PC-3 (cell line): Measurements from ENCODE around the gene GRB14. TPM values are rescaled to one million over a fixed set of nuclear protein-coding genes. Genes with fewer than 3 reads are reported as not detected.
"Not testable (repeated sequence)": the region's sequence is repeated elsewhere in the genome, so short reads cannot be mapped to it uniquely, and the experiment has no call there.

Source experiments
- ATAC-seq: fragments of 200-7000 bp; cut with Tn5 transposase; 2 replicates; pipeline ENCODE4 v1.9.1; 2020; ENCODE audit warnings: mild to moderate bottlenecking, moderate library complexity
- BruUV-seq: library from RNA; stranded (reverse); fragments of 400-500 nt; replicated peaks from 2 replicates; lab custom pipeline; 2021; lab: Mats Ljungman, UMichigan
- CTCF ChIA-PET: fragments of 300-600 bp; sonication (Branson Sonifier 250); formaldehyde crosslinking; loops from one replicate; lab custom pipeline; 2022; ENCODE audit warnings: antibody characterized with exemption; lab: Charles Lee
- POLR2A ChIA-PET: fragments of 300-600 bp; sonication (Branson Sonifier 250); formaldehyde crosslinking; loops from one replicate; lab custom pipeline; 2022; ENCODE audit warnings: antibody characterized with exemption; ENCODE audit not compliant: unreplicated experiment; lab: Charles Lee
- DNase-seq: peaks from one replicate; pipeline ENCODE4 v3.0.0-alpha.2; 2015
- H2AFZ ChIP-seq: fragments of 300-600 bp; sonication (generic); 2 replicates; pipeline ENCODE4 v1.6.0; 2016; ENCODE audit warnings: antibody characterized with exemption, low read length
- H3F3A ChIP-seq: fragments of 300-600 bp; sonication (generic); one replicate; pipeline ENCODE4 v1.6.0; 2017; ENCODE audit warnings: antibody characterized with exemption, low read length, control low read depth, mild to moderate bottlenecking; ENCODE audit not compliant: unreplicated experiment
- H3K27ac ChIP-seq: fragments of 300-600 bp; sonication (generic); 2 replicates; pipeline ENCODE4 v1.5.1; 2016; ENCODE audit warnings: mild to moderate bottlenecking, low read length
- H3K27me3 ChIP-seq: fragments of 300-600 bp; sonication (generic); 2 replicates; pipeline ENCODE4 v1.6.1; 2016; ENCODE audit warnings: low read length, mixed read lengths
- H3K36me3 ChIP-seq: fragments of 300-600 bp; sonication (generic); 2 replicates; pipeline ENCODE4 v1.6.1; 2016; ENCODE audit warnings: low read depth, mixed run types, low read length, mixed read lengths
- H3K4me1 ChIP-seq: fragments of 300-600 bp; sonication (generic); 2 replicates; pipeline ENCODE4 v1.5.1; 2016; ENCODE audit warnings: low read length; ENCODE audit not compliant: insufficient read depth
- H3K4me2 ChIP-seq: fragments of 300-600 bp; sonication (generic); 2 replicates; pipeline ENCODE4 v1.6.0; 2016; ENCODE audit warnings: low read length
- H3K4me3 ChIP-seq: fragments of 300-600 bp; sonication (generic); 2 replicates; pipeline ENCODE4 v1.5.1; 2016; ENCODE audit warnings: mild to moderate bottlenecking, low read length, mixed read lengths
- H3K79me2 ChIP-seq: fragments of 300-600 bp; sonication (generic); 2 replicates; pipeline ENCODE4 v1.6.1; 2017; ENCODE audit warnings: low read length, mixed read lengths
- H3K9ac ChIP-seq: fragments of 300-600 bp; sonication (generic); 2 replicates; pipeline ENCODE4 v1.6.0; 2016; ENCODE audit warnings: mild to moderate bottlenecking, low read length
- H3K9me2 ChIP-seq: fragments of 300-600 bp; sonication (generic); replicated peaks from 2 replicates; pipeline ENCODE4 v1.6.1; 2016; ENCODE audit warnings: mixed run types, low read length, mixed read lengths
- H3K9me3 ChIP-seq: fragments of 300-600 bp; sonication (generic); 2 replicates; pipeline ENCODE4 v1.6.1; 2016; ENCODE audit warnings: low read length, mixed read lengths
- H4K20me1 ChIP-seq: fragments of 300-600 bp; sonication (generic); 2 replicates; pipeline ENCODE4 v1.6.1; 2016; ENCODE audit warnings: low read length, mixed read lengths
- CTCF ChIP-seq: fragments of 300-600 bp; sonication (generic); conservative IDR thresholded peaks from 2 replicates; pipeline ENCODE4 v1.5.1; 2017; ENCODE audit warnings: antibody characterized with exemption, low read depth, mild to moderate bottlenecking, low read length
- EZH2 ChIP-seq: fragments of 300-600 bp; sonication (generic); IDR thresholded peaks from one replicate; pipeline ENCODE4 v1.6.1; 2017; ENCODE audit warnings: antibody characterized with exemption, mild to moderate bottlenecking, low read length; ENCODE audit not compliant: unreplicated experiment
- EZH2phosphoT487 ChIP-seq: fragments of 300-600 bp; sonication (generic); IDR thresholded peaks from 2 replicates; pipeline ENCODE4 v1.6.1; 2018; ENCODE audit warnings: mild to moderate bottlenecking, antibody characterized with exemption, low read length, borderline replicate concordance
- intact Hi-C: fragments of 100-400 bp; cut with micrococcal nuclease; formaldehyde crosslinking; loops from 2 replicates; pipeline ENCODE4 v1.9.0; 2023
- total RNA-seq: library from RNA; depleted of rRNA; stranded (reverse); fragments of >200 nt; gene quantifications from 2 replicates; pipeline ENCODE4 v1.2.3, GENCODE V29; 2014

GRB14 gene
- total RNA-seq, 1 experiment from 2014 or later: 0.84 TPM

GRCh38 chr2:164473021-164473420 lies 148.3 kb downstream of the GRB14 start:
- no peak for ATAC-seq
- peaks cover 91% of the 10 kb centered on the region for H3K27me3 ChIP-seq
- no peak overlapping the region for H3K9ac ChIP-seq
- H3K4me3 ChIP-seq: no peak overlapping the region
- no peaks in the 10 kb centered on the region for H3K79me2 ChIP-seq
- ChIA-PET POLR2A (interaction anchor here (0.7 kb wide), 1 partner anchor 58 kb away, joined by 3 read pairs; no protein-coding TSS in a partner anchor), CTCF (no interaction called here)
- H3K4me2 ChIP-seq: no peak overlapping the region
- intact Hi-C loops: no loop called here
- no peaks in the 10 kb centered on the region for H3K9me3 ChIP-seq
- TF ChIP-seq EZH2phosphoT487 (no peak), CTCF (no peak), EZH2 (no peak)
- H3K4me1 ChIP-seq: no peaks in the 10 kb centered on the region
- no peak overlapping the region for H2AFZ ChIP-seq
- no peak overlapping the region for H3K27ac ChIP-seq
- H4K20me1 ChIP-seq: no peaks in the 10 kb centered on the region
- no peaks in the 10 kb centered on the region for H3K36me3 ChIP-seq
- H3K9me2 ChIP-seq: no peaks in the 10 kb centered on the region
- no TSS peak for BruUV-seq
- no peaks in the 10 kb centered on the region for H3F3A ChIP-seq
- DNase-seq: no peak

GRCh38 chr2:164465047-164465446 lies 156.2 kb downstream of the GRB14 start:
- POLR2A ChIA-PET: not testable (repeated sequence)

GRCh38 chr2:164464376-164464775 lies 156.9 kb downstream of the GRB14 start:
- Histone ChIP-seq H3K9me3 (no peaks in the 10 kb centered on the region), H2AFZ (no peak overlapping the region), H3K4me3 (no peak overlapping the region), H3K9ac (no peak overlapping the region), H3K36me3 (no peaks in the 10 kb centered on the region), H3K27me3 (peaks cover 49% of the 10 kb centered on the region), H3K79me2 (no peaks in the 10 kb centered on the region), H3K4me2 (no peak overlapping the region), H3F3A (no peaks in the 10 kb centered on the region), H3K4me1 (no peaks in the 10 kb centered on the region), H3K9me2 (no peaks in the 10 kb centered on the region), H4K20me1 (no peaks in the 10 kb centered on the region), H3K27ac (no peak overlapping the region)
- no peak for TF ChIP-seq EZH2
- TF ChIP-seq EZH2phosphoT487: no peak
- no peak for TF ChIP-seq CTCF
- ATAC-seq (no peak), DNase-seq (no peak)
- no TSS peak for BruUV-seq
- intact Hi-C loops: no loop called here
- CTCF ChIA-PET: no interaction called here
- POLR2A ChIA-PET: no interaction called here

More at GRCh38 chr2:164465047-164465446, 156.2 kb downstream of the GRB14 start:
- H3K27ac ChIP-seq, H3K9ac ChIP-seq, H3K9me2 ChIP-seq, H3K79me2 ChIP-seq, intact Hi-C loops, H3F3A ChIP-seq, BruUV-seq, H3K4me1 ChIP-seq, H3K36me3 ChIP-seq, H3K4me2 ChIP-seq, H3K9me3 ChIP-seq, H4K20me1 ChIP-seq, DNase-seq, H2AFZ ChIP-seq, ATAC-seq, CTCF ChIA-PET, H3K4me3 ChIP-seq: not testable (repeated sequence)
- H3K27me3 ChIP-seq: peaks cover 55% of the 10 kb centered on the region
